ENCODE measurements around the gene PPIAL4G.
"Not testable (repeated sequence)": the region's sequence is repeated elsewhere in the genome, so short reads cannot be mapped to it uniquely, and the experiment has no call there.

DNA sequence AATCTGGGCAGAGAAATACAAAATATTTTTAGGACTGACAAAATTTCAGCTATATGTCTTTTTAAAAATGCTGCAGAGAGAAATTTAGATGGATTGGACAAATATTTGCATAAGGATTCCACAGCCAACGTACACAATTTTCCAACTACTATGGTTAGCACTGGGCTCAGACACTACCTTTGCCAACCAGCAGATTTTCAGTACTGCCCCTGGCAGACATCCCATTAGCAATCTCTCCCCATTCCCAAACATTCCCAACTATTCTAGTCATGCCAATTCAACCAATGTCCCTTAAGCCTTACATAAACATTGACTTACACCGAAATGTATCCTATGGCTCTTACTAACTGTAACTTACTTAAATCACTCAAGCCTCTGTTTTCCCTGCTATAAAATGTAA is 30.3 kb downstream of the PPIAL4G start:
- not testable (repeated sequence) for TF ChIP-seq POLR2A, CTCF (IDR thresholded peaks at IDR 0.05)
